Adrenal gland (tissue), 5 donors: Measurements from ENCODE around the gene CHRM5.

Source experiments
- CTCF ChIP-seq, 6 experiments: fragments of 450-650 bp in 4 of 6; fragments of 200-600 bp in 2 of 6; sonication (generic) in 1 of 6; IDR thresholded peaks; 1 replicate in 5 of 6; 2 replicates in 1 of 6; pipeline versions ENCODE4 v1.5.1 to v1.8.0; 2016 to 2021; ENCODE audit warnings: antibody characterized with exemption in 6 of 6, mild to moderate bottlenecking in 2 of 6, moderate library complexity in 1 of 6
- POLR2A ChIP-seq, 2 donors: fragments of 450-650 bp; IDR thresholded peaks; one replicate each; pipeline ENCODE4 v1.6.1; 2017; ENCODE audit warnings: antibody characterized with exemption in 2 of 2, mild to moderate bottlenecking in 2 of 2, moderate library complexity in 1 of 2
- donor health status: DM: no; HTN: no; CAD: no.

GRCh38 chr15:34046471-34047145, 78.3 kb downstream of the CHRM5 start:
- no peak for TF ChIP-seq POLR2A (IDR thresholded peaks at IDR 0.05)
- no peak for TF ChIP-seq CTCF (IDR thresholded peaks at IDR 0.05)
